ENCODE results near the gene TAF4B. TPM values are rescaled to one million over a fixed set of nuclear protein-coding genes. Genes with fewer than 3 reads are reported as not detected.
"Not testable (repeated sequence)": the region's sequence is repeated elsewhere in the genome, so short reads cannot be mapped to it uniquely, and the experiment has no call there.

Gene TAF4B
- total RNA-seq, 1 donor from 2014 or later = 13.4 TPM

DNA sequence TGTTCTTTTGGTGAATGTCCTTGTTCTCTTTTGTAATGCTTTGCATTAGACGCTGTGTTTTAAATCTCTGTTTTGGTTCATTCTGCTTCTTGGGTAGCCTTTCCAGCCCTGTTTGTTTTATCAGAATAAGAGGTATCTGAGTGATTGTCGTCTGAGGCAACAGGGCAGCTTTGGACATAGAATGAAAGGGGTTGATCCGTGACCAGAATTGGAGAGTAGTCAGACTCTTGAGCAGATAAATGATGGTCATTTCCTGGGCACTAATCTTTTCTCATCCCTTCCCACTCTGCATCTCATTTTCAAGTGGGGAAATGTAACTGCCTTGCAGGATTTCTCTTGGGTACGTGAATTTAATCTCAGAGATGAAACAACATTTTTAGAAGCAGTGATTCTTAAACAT is 61.4 kb downstream of the TAF4B start:
- Mint-ChIP-seq H3K9me3 (no peaks in the 10 kb centered on the region), H3K27me3 (no peaks in the 10 kb centered on the region), H3K4me1 (peaks cover 3% of the 10 kb centered on the region), H3K36me3 (ENCODE audit: low read depth) (peaks cover 67% of the 10 kb centered on the region), H3K4me3 (no peak overlapping the region), H3K27ac (no peak overlapping the region)
- no peak for ATAC-seq (ENCODE audit: low read depth)
- TF ChIP-seq, protein P1, sequence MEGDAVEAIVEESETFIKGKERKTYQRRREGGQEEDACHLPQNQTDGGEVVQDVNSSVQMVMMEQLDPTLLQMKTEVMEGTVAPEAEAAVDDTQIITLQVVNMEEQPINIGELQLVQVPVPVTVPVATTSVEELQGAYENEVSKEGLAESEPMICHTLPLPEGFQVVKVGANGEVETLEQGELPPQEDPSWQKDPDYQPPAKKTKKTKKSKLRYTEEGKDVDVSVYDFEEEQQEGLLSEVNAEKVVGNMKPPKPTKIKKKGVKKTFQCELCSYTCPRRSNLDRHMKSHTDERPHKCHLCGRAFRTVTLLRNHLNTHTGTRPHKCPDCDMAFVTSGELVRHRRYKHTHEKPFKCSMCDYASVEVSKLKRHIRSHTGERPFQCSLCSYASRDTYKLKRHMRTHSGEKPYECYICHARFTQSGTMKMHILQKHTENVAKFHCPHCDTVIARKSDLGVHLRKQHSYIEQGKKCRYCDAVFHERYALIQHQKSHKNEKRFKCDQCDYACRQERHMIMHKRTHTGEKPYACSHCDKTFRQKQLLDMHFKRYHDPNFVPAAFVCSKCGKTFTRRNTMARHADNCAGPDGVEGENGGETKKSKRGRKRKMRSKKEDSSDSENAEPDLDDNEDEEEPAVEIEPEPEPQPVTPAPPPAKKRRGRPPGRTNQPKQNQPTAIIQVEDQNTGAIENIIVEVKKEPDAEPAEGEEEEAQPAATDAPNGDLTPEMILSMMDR (IDR thresholded peaks at IDR 0.05) = no peak
- CTCF ChIA-PET = no interaction called here
- no peak for DNase-seq
- intact Hi-C loops (cut with micrococcal nuclease) = no loop called here
- POLR2A ChIA-PET = no interaction called here

GRCh38 chr18:26290385-26290784 is 64.1 kb downstream of the TAF4B start:
- no peak for ATAC-seq (ENCODE audit: low read depth)
- peak overlapping the region; percentile 7 for H3K27ac Mint-ChIP-seq
- TF ChIP-seq, protein P1 (IDR thresholded peaks at IDR 0.05) = no peak
- peaks cover 61% of the 10 kb centered on the region for H3K36me3 Mint-ChIP-seq (ENCODE audit: low read depth)
- H3K9me3 Mint-ChIP-seq = no peaks in the 10 kb centered on the region
- H3K4me1 Mint-ChIP-seq = peaks cover 3% of the 10 kb centered on the region
- no peaks in the 10 kb centered on the region for H3K27me3 Mint-ChIP-seq
- intact Hi-C loops (cut with micrococcal nuclease) = no loop called here
- ChIA-PET POLR2A (no interaction called here), CTCF (no interaction called here)
- no peak overlapping the region for H3K4me3 Mint-ChIP-seq
- DNase-seq = no peak

DNA sequence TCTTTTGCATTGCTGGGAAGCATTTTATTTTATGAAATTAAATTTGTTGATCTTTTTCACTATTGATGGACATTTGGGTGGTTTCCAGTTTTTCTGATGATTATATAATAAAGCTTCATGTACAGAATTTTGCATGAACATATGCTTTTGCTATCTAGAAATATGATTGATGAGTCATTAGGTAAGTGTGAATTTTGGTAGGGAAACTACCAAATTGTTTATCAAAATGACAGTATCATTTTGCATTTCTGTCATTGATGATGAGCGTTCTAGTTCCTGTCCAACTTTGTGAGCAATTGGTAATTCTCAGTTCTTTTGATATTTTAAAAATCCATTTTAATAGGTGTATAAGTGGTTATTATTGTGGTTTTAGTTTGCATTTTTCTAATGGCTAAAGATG is 67.7 kb downstream of the TAF4B start:
- CTCF ChIA-PET = interaction anchor here (1.1 kb wide), 1 partner anchor 13 kb away, joined by 3 read pairs; no protein-coding TSS in a partner anchor
- POLR2A ChIA-PET = no interaction called here
- H3K4me1 Mint-ChIP-seq = peaks cover 9% of the 10 kb centered on the region
- TF ChIP-seq, protein P1 (IDR thresholded peaks at IDR 0.05) = no peak
- no peak overlapping the region for H3K27ac Mint-ChIP-seq
- no peak for DNase-seq
- no peak overlapping the region for H3K4me3 Mint-ChIP-seq
- no peak for ATAC-seq (ENCODE audit: low read depth)
- H3K27me3 Mint-ChIP-seq = no peaks in the 10 kb centered on the region
- peaks cover 54% of the 10 kb centered on the region for H3K36me3 Mint-ChIP-seq (ENCODE audit: low read depth)
- intact Hi-C loops (cut with micrococcal nuclease) = no loop called here
- H3K9me3 Mint-ChIP-seq = no peaks in the 10 kb centered on the region

DNA sequence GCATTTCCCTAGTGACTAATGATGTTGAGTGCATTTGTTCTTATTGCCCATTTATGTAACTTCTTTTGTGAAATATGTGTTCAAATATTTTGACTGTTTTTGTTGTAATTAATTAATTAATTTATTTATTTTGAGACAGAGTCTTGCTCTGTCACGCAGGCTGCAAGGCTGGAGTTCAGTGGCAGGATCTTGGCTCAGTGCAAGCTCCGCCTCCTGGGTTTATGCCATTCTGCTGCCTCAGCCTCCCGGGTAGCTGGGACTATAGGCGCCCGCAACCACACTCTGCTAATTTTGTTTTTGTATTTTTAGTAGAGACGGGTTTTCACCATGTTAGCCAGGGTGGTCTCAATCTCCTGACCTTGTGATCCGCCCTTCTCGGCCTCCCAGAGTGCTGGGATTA is 71.9 kb downstream of the TAF4B start:
- intact Hi-C loops (cut with micrococcal nuclease) = no loop called here
- POLR2A ChIA-PET = no interaction called here

GRCh38 chr18:26301681-26302080 is 75.4 kb downstream of the TAF4B start:
- intact Hi-C loops (cut with micrococcal nuclease) = no loop called here
- H3K27ac Mint-ChIP-seq = no peak overlapping the region
- ChIA-PET POLR2A (no interaction called here), CTCF (no interaction called here)
- H3K4me1 Mint-ChIP-seq = peaks cover 10% of the 10 kb centered on the region
- TF ChIP-seq, protein P1 (IDR thresholded peaks at IDR 0.05) = no peak
- no peaks in the 10 kb centered on the region for H3K9me3 Mint-ChIP-seq
- H3K36me3 Mint-ChIP-seq (ENCODE audit: low read depth) = peaks cover 18% of the 10 kb centered on the region
- ATAC-seq (ENCODE audit: low read depth) (no peak), DNase-seq (no peak)
- H3K4me3 Mint-ChIP-seq = no peak overlapping the region
- H3K27me3 Mint-ChIP-seq = no peaks in the 10 kb centered on the region

More for the DNA sequence above, 71.9 kb downstream of the TAF4B start:
- ATAC-seq (ENCODE audit: low read depth) = no peak
- no peaks in the 10 kb centered on the region for H3K27me3 Mint-ChIP-seq
- CTCF ChIA-PET = no interaction called here
- no peak overlapping the region for H3K27ac Mint-ChIP-seq
- H3K4me3 Mint-ChIP-seq = no peak overlapping the region
- H3K9me3 Mint-ChIP-seq = no peaks in the 10 kb centered on the region
- H3K4me1 Mint-ChIP-seq = peaks cover 10% of the 10 kb centered on the region
- TF ChIP-seq, protein P1 (IDR thresholded peaks at IDR 0.05) = no peak
- peaks cover 38% of the 10 kb centered on the region for H3K36me3 Mint-ChIP-seq (ENCODE audit: low read depth)
- no peak for DNase-seq

DNA sequence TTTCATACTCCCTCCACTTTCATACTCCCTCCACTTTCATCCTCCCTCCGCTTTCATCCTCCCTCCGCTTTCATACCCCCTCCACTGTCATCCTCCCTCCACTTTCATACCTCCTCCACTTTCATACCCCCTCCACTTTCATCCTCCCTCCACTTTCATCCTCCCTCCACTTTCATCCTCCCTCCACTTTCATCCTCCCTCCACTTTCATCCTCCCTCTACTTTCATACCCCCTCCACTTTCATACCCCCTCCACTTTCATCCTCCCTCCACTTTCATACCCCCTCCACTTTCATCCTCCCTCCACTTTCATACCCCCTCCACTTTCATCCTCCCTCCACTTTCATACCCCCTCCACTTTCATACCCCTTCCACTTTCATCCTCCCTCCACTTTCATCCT is 77.0 kb downstream of the TAF4B start:
- POLR2A ChIA-PET; H3K27me3 Mint-ChIP-seq; CTCF ChIA-PET; intact Hi-C loops (cut with micrococcal nuclease); H3K4me1 Mint-ChIP-seq; H3K27ac Mint-ChIP-seq; ATAC-seq (ENCODE audit: low read depth); H3K4me3 Mint-ChIP-seq; H3K9me3 Mint-ChIP-seq; DNase-seq: not testable (repeated sequence)
- H3K36me3 Mint-ChIP-seq (ENCODE audit: low read depth) = peaks cover 12% of the 10 kb centered on the region
